HG03060 (cell line): Measurements from ENCODE around the gene CTTN.

Source experiments
- ATAC-seq: cut with Tn5 transposase; IDR thresholded peaks from one replicate; pipeline ENCODE4 v1.9.1; 2021; ENCODE audit warnings: low read depth, moderate number of reproducible peaks; ENCODE audit not compliant: unreplicated experiment

The CTTN gene

DNA sequence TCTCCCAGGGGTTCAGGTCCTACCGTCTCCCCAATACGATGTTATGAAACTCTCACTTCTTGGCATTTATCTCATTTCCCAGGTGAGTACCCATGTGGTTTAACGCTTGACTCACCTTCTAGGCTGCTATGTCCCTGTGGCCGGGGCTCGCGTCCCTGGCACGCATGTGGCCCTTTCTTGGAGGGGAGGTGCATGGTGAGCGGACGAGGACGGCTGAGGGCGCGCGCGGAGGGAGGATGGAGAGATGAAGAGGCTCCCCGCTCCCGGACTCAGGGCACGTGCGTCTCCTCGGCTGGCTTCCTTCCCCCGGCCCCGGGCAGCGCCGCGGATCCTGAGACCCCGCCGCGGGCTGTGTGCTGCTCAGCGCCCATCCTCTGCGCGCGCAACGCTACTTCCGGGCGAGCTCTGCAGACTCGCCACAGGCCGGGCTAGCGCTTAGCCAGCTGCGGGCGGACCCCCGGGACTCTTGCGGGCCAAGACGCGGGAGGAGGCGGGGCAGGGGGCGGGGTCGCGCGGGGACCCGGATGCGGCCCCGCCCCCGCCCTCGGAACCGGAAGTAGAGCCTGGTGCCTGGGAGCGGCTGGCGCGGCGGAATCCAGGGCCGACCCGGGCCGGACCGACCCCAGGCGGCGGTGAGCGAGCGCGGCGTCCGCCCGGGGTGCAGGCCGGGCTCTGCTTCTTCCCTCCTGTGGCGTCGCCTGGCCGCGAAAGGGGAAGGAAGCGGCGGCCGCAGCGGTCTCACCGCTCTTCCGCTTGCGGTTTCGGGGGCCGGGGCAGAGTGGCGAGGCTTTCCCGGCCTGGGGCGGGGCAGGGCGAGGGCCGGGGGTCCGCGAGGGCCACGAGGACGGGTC lies at the start of gene CTTN:
TSS of gene CTTN (plus strand) at position 547 of the 851 bp plus-strand sequence. CDS start 8,769 bp downstream, outside the sequence.
- no peak for ATAC-seq

DNA sequence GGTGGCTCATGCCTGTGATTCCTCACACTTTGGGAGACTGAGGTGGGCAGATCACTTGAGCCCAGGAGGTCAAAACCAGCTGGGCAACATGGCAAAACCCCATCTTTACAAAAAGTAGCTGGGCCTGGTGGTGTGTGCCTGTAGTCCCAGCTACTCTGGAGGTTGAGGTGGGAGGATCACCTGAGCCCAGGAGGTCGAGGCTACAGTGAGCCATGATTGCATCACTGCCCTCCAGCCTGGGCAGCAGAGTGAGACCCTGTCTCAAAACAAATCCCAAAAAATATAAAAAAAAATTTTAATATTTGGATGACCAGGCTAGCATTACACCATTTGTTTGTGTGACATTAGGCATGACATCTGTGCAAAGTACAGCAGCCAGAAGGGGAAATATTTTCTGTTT lies 49.7 kb upstream of the CTTN start:
- no peak for ATAC-seq

DNA sequence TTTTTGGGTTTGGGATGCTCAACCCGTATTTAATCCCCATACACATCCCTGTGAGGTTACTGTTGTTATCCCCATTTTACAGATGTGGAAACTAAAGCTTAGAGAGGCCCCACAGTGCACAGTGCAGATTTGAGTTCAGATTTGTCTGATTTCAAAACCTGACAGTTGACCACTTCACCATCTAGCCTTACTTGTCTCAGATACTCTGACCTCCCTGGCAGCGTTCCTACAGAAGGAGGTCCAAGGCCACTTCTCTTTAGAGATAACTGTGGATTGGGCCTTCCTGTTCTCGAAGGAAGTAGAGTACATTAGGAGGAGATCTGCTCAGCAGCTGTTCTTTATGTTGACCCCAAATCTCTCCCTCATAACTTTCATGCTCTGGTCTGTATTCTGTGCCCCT lies 46.7 kb upstream of the CTTN start:
- no peak for ATAC-seq

DNA sequence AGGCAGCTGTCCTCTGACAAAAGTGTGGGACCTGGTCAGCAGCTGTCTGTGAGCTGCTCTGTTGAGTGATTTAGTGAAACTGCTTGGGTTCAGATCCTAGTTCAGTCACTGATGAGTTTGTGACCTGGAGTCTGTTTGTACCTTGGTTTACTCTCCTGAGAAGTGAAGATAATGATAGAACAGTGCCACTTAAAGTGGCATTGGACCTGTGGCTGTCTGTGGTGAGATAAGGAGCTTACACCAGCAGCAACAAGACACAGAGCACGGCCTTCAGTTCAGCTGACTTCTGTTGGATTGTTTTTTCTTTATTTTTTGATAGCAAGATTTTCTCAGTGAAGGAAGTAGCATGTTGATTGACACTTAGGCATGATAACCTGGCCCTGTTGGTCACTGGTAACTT lies 46.2 kb upstream of the CTTN start:
- ATAC-seq = no peak

DNA sequence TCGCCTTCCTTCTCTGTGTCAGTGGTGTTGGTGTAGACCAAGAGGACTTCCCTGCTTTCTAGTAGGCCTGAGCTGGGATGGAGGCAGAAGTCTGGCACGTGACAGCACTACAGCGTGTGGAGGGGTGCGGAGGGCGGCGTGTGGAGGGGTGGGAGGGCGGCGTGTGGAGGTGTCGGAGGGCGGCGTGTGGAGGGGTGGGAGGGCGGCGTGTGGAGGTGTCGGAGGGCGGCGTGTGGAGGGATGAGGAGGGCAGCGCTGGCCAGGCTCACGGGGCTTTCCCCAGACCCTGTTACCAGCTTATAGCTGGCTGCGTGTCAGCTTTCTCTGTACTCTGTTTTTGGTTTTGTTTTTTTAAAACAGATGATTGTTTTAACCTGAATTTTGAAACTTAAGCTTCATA lies 45.7 kb upstream of the CTTN start:
- ATAC-seq = no peak

DNA sequence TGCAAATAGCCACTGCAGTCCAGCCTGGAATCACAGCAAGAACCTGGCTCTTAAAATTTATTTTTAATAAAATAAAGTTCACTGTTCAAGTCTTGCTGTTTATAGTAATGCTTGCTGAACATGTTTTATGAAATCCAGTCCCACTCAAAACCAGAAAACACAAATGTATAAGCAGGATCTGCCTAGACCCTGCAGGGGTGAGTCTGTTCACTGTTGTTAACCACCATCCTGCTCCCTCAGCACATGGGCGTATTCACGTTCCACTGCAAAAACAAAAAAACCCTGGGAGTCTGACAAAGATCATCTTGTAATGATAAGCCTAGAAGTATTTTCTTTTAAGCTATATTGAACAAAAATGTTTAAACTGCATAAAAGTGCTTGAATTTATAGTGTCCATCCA lies 45.0 kb upstream of the CTTN start:
- no peak for ATAC-seq

DNA sequence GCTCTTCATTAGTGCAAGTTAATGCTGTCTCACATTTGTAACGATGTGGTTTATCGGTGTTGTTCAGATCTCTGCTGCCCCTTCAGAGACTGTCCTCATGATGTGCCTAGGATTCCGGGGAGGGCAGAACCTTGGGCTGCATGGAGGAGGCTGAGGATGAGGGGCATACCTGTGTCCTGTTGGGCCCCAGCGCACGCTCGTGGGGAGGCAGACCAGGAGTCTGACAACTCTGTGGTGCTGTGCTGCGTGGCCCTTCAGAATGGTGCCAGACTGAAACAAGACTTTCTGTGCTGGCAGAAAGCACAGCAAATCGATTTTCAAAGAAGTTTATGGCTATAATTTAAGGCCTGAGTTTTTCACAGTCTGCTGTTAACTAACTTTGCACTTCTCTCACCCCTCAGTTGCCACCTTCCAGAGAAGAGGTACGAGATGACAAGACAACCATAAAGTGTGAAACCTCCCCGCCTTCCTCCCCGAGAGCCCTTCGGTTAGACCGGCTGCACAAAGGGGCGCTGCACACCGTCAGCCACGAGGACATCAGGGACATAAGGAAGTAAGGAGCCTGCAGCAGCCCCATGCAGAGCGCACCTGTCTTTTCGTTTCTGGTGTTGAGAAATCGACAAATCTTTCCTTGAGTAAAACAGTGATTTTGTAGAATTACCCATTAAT lies 44.3 kb upstream of the CTTN start:
- no peak for ATAC-seq

DNA sequence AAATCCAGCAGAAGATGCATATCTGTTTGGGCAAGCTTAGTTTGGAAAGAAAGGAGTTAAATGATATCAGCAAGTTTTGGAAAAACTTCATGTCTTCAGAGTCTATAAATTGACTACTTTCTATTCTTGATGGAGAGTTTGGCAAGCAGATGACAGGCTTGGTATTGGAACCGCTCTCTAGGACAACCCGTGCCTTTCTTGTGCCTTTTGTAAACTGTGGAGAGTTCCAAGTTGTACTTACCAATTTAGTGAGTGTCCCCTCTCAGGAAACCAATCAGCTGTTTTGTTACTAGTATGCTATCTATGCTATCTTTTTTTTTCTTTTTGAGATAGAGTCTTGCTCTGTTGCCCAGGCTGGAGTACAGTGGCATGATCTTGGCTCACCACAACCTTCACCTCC lies 43.7 kb upstream of the CTTN start:
- no peak for ATAC-seq

DNA sequence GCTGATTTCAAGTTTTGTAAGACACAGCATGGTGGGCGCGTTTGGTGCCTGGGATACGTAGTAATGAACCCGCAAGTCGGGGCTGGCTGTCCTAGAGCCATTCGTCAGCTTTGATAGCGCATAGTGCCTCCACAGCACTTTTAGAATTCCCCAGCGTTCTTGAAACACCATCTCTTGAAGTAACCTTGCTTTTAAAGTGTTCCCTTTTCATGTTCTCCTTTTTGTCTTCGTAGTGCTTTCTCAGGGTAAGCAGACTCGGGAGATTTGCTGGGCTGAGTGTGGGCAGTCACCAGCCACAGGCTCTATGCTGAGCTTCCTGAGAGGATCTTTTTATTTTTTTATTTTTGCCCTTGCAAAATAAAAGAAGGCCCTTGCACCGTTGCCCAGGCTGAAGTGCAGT lies 39.6 kb upstream of the CTTN start:
- no peak for ATAC-seq

DNA sequence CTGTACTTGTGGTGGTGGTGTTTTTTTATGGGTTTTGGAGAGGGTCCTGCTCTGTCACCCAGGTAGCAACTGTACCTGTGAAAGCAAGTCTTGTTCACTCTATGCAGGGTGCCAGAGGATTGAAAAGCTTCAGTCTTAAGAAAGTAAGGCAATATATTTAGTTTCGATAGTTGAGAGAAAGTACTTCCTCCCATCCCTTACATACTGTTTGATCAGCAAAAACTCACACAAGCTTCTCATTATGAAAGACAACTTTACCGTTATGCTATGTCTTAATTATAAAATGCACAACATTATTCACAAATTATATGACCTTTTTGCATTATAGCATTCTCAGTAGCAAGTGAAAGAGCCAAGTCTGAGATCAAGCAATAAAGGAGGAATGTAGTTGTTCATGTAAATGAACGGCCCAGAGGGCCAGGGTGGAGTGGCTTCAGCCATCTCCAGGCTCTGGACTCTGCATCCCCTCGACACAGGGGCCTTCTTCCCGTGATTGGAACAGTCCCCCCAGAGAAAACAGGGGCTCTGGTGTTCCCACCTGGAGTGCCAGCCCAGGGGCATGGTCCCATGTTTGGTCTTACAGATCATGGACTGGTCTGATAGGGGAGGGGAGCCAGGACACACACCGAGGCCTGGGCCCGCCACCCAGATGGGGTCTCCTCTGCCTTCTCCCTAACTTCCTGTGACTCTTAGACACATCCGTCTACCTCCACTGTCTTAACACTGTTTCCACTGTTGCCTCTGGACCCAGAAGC lies 38.7 kb upstream of the CTTN start:
- ATAC-seq = no peak

DNA sequence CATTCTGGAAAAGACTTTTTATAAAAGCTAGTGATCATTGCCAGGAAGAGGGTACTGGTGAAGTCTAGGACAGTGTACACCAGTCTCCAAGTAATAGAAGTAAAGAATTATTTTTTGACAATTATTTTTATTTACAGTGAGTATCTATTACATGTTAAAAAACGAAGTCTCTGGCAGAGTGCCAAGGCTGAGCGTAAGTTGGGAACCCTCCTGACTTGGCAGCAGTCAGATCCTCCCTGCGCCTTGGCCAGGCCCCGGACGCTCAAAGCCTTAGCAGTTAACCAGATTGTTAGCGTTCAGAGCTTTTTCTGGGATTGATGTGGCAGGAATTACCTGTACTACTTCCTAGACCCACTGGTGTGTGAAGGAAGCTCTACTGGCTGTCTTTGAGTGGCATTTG lies 38.1 kb upstream of the CTTN start:
- ATAC-seq = no peak

DNA sequence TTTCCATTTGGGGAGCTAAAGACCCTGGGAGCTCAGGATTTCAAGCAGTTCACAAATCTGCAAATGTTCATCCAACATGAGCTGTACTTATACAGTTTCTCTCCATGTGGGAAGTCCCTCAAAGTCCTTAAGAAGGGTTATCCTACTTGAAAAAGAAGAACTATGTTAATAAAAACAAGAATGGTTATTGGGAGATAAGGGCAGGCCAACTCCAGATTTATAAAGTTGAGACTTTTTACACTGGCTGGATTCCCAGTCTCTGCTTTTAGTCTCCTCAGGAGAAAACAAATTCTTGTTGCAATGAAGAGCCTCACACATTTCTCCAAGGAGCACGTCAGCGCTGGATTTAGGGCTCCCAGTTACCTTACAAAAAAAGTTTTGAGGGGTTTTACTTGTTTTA lies 34.2 kb upstream of the CTTN start:
- no peak for ATAC-seq

DNA sequence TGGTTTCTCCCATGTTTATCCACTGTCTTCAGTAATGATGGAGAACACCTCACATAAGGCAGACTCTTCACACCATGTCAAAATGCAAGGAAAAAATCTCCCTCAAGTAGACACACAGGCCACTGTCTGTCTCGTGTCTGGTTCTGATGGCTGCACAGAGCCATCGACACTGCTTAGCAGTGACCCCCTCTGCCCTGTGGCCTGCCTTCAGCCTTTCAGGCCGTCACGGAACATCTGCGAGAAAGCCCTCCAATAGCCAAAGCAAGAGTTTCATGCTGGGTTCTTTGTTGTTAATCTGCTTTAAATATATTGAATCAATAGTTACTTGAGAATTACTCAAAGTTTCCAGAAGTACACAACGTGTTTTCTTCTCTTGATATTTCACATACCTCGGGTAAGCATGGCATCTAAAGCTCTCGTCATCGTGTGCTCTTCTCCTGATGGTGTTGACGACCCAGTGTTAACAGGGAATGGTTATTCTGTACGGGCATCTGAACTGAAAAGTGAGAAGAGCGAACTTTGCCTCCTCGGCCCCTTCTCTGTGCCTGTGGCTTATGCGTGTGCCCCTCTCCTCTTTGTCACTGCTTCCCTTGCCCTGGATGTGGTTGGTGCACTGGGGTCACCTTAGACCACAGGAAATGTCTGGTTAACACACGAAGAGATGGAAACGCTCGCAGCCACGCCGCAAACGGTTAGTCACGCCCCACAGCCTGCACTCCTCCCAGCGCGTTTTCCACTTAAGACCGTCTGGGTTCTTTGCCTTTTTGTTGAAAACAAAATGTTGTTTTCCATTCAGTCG lies 33.4 kb upstream of the CTTN start:
- ATAC-seq = no peak

DNA sequence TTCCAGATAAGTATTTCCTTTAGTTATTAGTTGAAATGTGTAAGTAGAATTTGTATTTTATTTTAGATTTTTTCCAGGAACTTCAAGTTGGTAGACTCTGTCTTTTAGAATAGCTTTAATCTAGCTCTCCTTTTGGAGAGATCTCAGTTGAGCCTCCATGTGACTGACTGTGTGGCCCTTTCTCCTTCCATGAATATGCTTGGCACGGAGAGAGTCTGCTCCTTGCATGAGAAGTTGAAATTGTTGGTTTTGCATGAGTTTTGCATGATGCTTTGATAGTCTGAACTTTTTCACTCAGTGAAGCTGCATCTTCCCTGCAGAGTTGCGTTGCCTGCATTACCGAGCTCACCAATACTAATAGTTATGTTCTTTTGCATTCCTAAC lies 32.8 kb upstream of the CTTN start:
- no peak for ATAC-seq

DNA sequence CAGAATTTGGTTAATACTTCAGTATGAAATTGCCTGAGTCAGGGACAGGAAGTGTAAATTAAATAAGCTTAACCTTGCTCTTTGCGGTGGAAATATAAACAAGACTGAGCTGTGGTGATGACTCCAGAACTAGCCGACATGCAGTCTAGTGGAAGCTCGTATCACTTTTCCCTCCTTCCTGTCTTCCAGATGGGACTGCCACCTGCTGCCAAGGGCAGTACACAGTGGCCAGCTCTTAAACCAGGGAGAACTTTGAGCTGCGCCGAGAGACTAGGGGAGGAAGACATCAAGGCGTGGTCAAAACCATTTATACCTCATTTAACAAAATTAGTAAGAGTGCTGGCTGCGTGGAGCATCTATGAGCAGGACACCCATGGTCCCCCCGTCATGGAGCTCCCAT lies 31.3 kb upstream of the CTTN start:
- ATAC-seq = no peak

DNA sequence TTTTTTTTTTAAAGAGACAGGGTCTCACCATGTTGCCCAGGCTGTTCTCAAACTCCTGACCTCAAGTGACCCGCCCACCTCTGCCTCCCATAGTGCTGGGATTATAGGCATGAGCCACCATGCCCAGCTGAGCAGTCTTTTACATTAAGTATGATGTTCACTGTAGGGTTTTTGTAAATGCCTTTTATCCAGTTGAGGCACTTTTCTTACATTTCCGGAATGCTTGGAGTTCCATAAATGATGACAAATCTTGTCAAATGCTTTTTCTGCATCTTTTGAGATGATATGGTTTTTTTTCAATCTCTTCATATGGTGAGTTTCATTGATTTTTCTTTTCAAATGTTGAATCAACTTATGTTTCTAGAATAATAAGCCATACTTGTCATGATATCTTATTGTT lies 29.4 kb upstream of the CTTN start:
- no peak for ATAC-seq

DNA sequence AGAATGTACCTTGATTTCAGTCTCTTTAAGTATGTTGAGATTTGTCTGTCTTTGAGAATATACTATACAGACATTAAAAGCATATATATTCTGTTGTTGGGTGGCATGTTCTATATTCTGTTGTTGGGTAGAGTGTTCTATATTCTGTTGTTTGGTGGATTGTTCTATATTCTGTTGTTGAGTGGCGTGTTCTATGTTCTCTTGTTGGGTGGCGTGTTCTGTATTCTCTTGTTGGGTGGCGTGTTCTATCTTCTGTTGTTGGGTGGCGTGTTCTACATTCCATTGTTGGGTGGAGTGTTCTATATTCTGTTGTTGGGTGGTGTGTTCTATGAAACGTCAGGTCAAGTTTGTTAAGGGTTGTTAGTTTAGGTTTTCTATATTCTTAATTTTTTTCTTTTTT lies 27.1 kb upstream of the CTTN start:
- no peak for ATAC-seq

DNA sequence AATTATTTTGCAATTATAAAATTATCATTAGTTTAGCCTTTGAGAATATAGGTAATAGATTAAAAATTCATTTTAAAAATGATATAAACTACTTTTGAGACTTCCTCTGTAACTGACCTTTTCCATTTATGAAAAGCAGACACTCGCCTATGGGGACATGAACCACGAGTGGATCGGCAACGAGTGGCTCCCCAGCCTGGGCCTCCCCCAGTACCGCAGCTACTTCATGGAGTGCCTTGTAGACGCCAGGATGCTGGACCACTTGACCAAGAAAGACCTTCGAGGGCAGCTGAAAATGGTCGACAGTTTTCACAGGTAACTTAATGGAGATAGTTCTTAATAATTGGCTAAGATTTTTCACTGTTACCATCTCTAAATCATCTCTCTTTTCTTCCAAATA lies 26.3 kb upstream of the CTTN start:
- no peak for ATAC-seq

DNA sequence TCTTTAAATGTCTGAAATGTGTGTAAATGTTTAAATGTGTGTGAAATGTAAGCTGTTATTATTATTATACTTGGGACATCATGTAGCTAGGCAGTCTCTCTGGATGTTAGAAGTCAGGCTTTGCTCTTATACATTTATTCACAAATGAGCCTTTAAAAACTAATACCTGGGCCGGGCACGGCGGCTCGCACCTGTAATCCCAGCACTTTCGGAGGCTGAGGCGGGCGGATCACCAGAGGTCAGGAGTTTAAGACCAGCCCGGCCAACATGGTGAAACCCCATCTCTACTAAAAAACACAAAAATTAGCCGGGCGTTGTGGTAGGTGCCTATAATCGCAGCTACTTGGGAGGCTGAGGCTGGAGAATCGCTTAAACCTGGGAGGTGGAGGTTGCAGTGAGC lies 21.7 kb upstream of the CTTN start:
- ATAC-seq = no peak

DNA sequence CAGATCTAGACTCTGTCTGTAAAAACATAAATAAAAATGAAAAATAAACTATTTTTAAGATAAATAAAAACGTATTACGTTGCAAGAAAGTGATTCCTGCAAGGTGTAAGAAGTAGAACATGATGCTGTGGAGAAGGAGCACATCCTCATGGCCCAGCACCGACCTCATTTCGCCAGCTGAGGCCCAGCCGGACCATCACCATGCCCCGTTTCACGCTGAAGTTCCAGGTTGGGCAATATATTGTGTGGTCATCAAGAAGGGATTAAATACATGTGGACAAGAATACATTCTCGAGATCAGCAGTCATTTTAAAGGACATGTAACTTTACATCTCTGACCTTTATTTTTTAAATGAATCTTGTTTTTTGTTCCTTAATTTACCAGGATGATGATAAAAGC lies 20.7 kb upstream of the CTTN start:
- ATAC-seq = no peak
